Amniotic stem cell (primary cell): ENCODE data around the gene ABCC3.
A peak's percentile ranks its signal among the peaks of the same experiment; 100 is the strongest.
"Not testable (repeated sequence)": the region's sequence is repeated elsewhere in the genome, so short reads cannot be mapped to it uniquely, and the experiment has no call there.

Experiments
- DNase-seq: peaks from one replicate; lab custom pipeline; 2025; lab: John Stamatoyannopoulos, UW

ABCC3 gene

DNA sequence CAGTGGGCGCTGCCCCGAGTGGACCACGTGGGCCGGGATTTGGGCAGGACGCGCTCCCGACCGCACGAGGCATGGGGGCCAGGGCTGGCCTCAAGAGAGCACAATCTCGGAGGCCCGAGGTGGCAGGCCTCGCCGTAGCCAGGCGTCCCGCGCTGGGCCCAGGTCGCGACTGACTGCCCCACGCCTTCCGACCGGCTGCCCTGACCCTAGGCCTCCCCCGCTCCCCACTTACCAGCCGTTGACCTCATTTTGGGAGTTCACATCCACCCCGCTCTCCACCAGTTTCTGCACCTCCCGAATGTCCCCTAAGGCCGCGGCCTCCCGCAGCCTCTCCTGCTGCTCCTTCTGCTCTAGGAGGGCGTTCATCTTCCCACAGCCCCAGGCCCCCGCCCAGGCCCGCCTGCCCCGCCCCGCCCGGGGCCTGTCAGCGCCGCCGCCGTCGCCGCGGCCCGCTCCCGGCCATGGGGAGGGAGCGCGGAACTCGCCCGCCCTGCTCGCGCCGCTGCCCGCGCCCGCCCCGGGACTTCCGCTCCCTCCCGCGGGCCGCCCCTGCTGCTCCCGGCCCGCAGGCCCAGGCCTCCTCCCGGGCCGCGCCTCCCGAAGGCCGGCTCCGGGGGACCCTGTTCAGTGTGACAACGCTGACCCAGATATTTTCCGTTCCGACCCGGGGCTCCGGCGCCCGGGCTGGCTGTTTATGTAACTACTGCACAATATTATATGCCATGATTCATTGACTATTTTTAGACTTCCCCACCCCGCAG lies 72.8 kb downstream of the ABCC3 start, which contains the start of gene ANKRD40:
Gene ANKRD40, minus strand, starts transcription at position 626 of the 761 bp plus-strand sequence. Its CDS starts 260 bp downstream, at position 366.
- peak; percentile 83 for DNase-seq

DNA sequence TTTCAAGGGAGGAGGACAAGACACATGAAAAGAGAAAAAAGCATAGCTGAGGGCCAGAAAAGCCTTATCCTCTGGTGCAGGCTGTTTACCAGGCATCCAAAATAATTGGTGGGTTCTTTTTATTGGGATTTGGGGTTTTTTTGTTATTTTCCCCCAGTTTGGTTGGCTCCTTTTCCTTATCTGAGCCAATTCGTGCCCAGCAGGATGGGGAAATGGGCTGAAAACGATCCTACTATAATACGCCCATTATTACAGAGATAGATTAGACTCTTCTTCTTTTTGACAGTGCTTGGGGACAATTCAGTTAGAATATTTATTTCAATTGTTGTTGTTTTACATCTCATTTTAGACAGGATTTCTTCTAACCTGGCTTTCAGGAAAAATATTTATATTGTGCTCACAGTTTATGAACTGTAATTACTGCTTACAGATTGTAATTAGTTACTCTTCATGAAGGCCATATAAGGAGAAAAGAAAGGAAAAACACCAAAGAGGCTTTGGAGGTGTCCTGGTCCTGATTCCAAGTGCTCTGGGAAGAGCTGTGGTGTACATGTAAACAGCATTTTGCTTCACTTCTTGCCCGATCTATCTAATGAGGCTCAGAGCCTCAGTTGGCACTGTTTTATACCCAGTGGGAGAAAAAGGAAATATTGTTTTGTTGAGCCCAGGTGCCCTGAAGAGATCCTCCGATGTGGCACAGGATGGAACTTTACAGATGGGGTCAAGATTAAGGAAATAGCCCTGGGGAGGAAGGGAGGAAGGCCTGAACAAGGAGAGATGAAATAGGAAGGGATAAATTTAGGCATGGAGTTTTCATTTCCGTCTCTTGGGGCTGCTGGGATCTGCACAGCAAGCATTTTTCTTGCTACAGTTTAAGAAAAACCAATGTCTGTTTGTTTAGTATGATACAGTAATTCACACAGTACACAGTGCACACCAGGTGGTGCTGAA lies 73.6 kb downstream of the ABCC3 start:
- DNase-seq: no peak

GRCh38 chr17:50709053-50709452 lies 74.4 kb downstream of the ABCC3 start:
- DNase-seq: not testable (repeated sequence)

DNA sequence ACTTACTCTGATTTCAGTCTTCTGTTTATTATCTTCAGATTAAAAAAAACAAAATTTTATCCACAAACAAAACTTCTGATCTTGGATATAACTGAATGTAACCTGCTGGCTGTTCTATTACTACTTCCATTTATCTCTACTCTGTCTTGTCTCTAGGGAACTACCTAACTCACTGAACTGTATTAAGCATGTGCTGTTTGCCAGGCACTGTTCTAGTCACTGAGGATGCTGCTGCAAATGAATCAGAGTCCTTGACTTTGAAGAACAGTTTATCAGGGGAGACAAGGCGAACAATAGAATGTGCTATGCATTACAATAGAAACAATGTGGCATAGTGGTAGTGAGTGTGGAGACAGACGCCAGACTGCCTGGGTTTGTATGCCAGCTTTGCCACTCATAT lies 75.3 kb downstream of the ABCC3 start:
- no peak for DNase-seq

DNA sequence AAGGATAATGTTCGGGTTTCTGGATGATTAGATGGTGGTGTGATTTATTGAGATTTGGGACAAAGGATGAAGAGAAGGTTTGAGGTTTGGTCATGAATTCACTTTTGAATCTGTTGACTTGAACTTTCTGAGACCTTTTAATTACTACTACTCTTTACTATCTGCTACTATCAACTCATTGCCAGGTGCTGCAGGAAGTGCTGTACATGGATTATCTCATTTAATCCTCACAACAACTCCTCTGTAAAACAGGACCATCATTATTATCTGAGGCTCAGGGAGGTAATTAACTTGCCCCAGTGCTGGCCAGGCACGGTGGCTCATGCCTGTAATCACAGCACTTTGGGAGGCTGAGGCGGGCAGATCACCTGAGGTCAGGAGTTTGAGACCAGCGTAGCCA lies 76.0 kb downstream of the ABCC3 start:
- DNase-seq: no peak

- DNase-seq: no peak
Observed at GRCh38 chr17:50712641-50713040, 78.0 kb downstream of the ABCC3 start.

- DNase-seq: no peak
Observed at GRCh38 chr17:50715471-50715870, 80.8 kb downstream of the ABCC3 start.

- DNase-seq: peak; percentile 84
Observed at GRCh38 chr17:50719144-50719923, 84.7 kb downstream of the ABCC3 start, which contains the start of gene LUC7L3. Gene LUC7L3 (plus strand): TSS chr17:50719603. CDS start chr17:50719733, 130 bp downstream.

- no peak for DNase-seq
Observed at GRCh38 chr17:50719924-50720794, 85.5 kb downstream of the ABCC3 start.

GRCh38 chr17:50721194-50722010 lies 86.7 kb downstream of the ABCC3 start:
- no peak for DNase-seq

GRCh38 chr17:50722746-50723145 lies 88.1 kb downstream of the ABCC3 start:
- no peak for DNase-seq

- not testable (repeated sequence) for DNase-seq
Observed at GRCh38 chr17:50724622-50725021, 89.9 kb downstream of the ABCC3 start.

DNA sequence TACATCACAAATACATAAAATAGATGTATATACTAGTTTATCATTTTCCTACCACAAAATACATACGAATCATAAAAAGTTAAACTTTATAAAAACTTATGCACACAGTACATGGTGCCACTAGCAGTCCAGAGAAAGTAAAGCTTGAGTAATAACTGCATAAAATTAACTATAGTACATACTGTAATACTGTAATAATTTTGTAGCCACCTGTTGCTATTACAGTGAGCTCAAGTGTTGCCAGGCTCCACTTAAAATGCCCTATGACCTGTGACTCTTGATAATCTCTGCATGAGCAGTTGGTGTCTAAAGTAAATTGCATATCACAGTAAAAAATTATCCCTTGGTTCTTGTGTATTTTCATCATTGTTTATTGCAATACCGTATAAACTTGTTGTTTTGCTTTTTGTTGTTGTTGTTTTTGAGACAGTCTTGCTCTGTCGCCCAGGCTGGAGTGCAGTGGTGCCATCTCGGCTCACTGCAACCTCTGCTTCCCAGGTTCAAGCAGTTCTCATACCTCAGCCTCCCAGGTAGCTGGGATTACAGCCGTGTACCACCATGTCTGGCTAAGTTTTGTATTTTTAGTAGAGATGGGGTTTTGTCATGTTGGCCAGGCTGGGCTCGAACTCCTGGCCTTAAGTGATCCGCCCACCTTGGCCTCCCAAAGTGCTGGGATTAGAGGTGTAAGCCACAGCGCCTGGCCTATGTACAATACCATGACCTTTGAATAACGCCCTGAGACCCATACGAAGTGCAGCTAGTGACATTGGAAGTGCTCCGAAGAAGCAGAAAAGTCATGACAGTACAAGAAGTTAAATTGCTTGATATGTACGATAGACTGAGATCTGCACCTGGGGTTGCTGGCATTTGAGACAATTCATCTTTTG lies 91.3 kb downstream of the ABCC3 start:
- DNase-seq: no peak

- no peak for DNase-seq
Observed at GRCh38 chr17:50728112-50728429, 93.4 kb downstream of the ABCC3 start.

- no peak for DNase-seq
Observed at GRCh38 chr17:50728881-50729765, 94.4 kb downstream of the ABCC3 start.

DNA sequence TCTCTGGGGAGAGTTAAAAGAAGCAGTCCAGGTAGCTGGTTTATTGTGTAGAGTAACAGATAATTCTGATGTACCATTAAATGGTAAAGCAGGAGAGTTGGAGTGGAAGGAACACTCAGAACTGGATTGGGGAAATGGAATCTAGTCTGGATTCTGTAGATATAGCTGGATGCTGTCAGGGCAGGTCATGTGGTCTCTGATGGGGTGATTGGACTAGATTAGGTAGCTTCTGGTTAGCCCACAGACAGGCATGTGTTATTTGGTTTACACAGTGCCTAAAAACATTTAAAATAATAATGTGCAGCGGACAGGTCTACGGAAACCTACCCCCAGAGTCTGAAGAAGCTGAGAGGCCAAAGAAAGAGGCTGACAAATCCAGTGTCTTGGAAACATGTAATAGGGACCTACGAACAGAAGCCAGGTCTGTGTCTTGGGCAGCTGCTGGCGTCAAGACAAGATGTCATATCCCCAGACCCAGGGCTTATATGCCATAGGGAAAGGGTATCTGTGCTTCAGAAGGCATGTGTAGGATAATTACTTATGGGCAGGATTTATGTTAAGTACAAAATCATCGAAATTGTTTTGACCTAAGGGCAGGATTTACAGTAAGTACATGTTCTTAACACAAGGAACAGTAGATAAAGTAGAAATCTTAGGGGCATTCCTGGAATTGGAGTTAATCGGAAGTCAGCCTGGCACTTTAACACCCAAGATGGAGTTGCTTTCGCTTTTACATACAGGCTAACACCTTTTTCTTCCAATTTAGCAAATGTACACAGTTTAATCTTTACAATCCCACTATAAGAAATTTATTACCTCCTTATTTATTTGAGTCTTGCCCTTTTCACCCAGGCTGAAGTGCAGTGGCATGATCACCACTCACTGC lies 97.1 kb downstream of the ABCC3 start:
- no peak for DNase-seq

- DNase-seq: no peak
Observed at GRCh38 chr17:50735287-50735686, 100.6 kb downstream of the ABCC3 start.
